ENCODE measurements around the gene PLA2G5.

- TF ChIP-seq CTCF (optimal IDR thresholded peaks at IDR 0.05 in 1 of 3, IDR thresholded peaks at IDR 0.05 in 1 of 3, conservative IDR thresholded peaks at IDR 0.05 in 1 of 3; ENCODE audit: extremely low read depth in 1 of 3, insufficient read depth in 2 of 3, low read length in 3 of 3), result no peak
- no peak for TF ChIP-seq EZH2 (IDR thresholded peaks at IDR 0.05; ENCODE audit: low read length)
Measured at GRCh38 chr1:20031836-20032235, 38.2 kb upstream of the PLA2G5 start.

Measured in keratinocyte (primary cell).